Activated naive CD4-positive, alpha-beta T cell treated with anti-CD3 and anti-CD28 coated beads, Interleukin-2, amount 50 U/mL, for 24 hours (primary cell): Measurements from ENCODE around the gene RGR.

Source experiments
- H3K27ac Mint-ChIP-seq: one replicate; pipeline ENCODE4 v1.8.0; 2021; ENCODE audit warnings: mild to moderate bottlenecking, mixed read lengths
- H3K27me3 Mint-ChIP-seq: one replicate; pipeline ENCODE4 v1.8.0; 2021; ENCODE audit warnings: mixed read lengths
- H3K36me3 Mint-ChIP-seq: one replicate; pipeline ENCODE4 v1.8.0; 2021; ENCODE audit warnings: mixed read lengths
- H3K4me1 Mint-ChIP-seq: one replicate; pipeline ENCODE4 v1.8.0; 2021; ENCODE audit warnings: mixed read lengths
- H3K4me3 Mint-ChIP-seq: one replicate; pipeline ENCODE4 v1.8.0; 2021; ENCODE audit warnings: mild to moderate bottlenecking, mixed read lengths
- H3K9me3 Mint-ChIP-seq: one replicate; pipeline ENCODE4 v1.8.0; 2021; ENCODE audit warnings: mixed read lengths

RGR gene

GRCh38 chr10:84236807-84237198 lies 8.1 kb upstream of the RGR start:
- no peak overlapping the region for H3K4me3 Mint-ChIP-seq
- no peaks in the 10 kb centered on the region for H3K4me1 Mint-ChIP-seq
- H3K27me3 Mint-ChIP-seq: peaks cover 5% of the 10 kb centered on the region
- no peaks in the 10 kb centered on the region for H3K9me3 Mint-ChIP-seq
- no peaks in the 10 kb centered on the region for H3K36me3 Mint-ChIP-seq
- H3K27ac Mint-ChIP-seq: no peak overlapping the region

- H3K4me1 Mint-ChIP-seq: no peaks in the 10 kb centered on the region
- no peaks in the 10 kb centered on the region for H3K9me3 Mint-ChIP-seq
- peaks cover 5% of the 10 kb centered on the region for H3K27me3 Mint-ChIP-seq
- no peaks in the 10 kb centered on the region for H3K36me3 Mint-ChIP-seq
- no peak overlapping the region for H3K27ac Mint-ChIP-seq
- H3K4me3 Mint-ChIP-seq: no peak overlapping the region
Measured at GRCh38 chr10:84237199-84238051, 7.4 kb upstream of the RGR start.

GRCh38 chr10:84238909-84239308 lies 5.9 kb upstream of the RGR start:
- no peak overlapping the region for H3K27ac Mint-ChIP-seq
- H3K4me3 Mint-ChIP-seq: no peak overlapping the region
- no peaks in the 10 kb centered on the region for H3K4me1 Mint-ChIP-seq
- H3K27me3 Mint-ChIP-seq: peaks cover 5% of the 10 kb centered on the region
- no peaks in the 10 kb centered on the region for H3K9me3 Mint-ChIP-seq
- H3K36me3 Mint-ChIP-seq: no peaks in the 10 kb centered on the region

GRCh38 chr10:84241185-84241790 lies 3.6 kb upstream of the RGR start, which contains the start of gene LRIT1:
LRIT1 (minus strand) TSS chr10:84241546; CDS start chr10:84241439, 107 bp downstream.
- no peaks in the 10 kb centered on the region for H3K36me3 Mint-ChIP-seq
- H3K4me1 Mint-ChIP-seq: no peaks in the 10 kb centered on the region
- H3K27ac Mint-ChIP-seq: no peak within 1 kb of the TSS
- H3K9me3 Mint-ChIP-seq: no peaks in the 10 kb centered on the region
- peaks cover 5% of the 10 kb centered on the region for H3K27me3 Mint-ChIP-seq
- H3K4me3 Mint-ChIP-seq: no peak within 1 kb of the TSS

- Mint-ChIP-seq H3K27me3 (no peaks in the 10 kb centered on the region), H3K36me3 (no peaks in the 10 kb centered on the region), H3K27ac (no peak overlapping the region), H3K9me3 (no peaks in the 10 kb centered on the region), H3K4me3 (no peak overlapping the region), H3K4me1 (no peaks in the 10 kb centered on the region)
Measured at GRCh38 chr10:84243759-84244158, 1.1 kb upstream of the RGR start.

- H3K36me3 Mint-ChIP-seq: no peaks in the 10 kb centered on the region
- H3K27me3 Mint-ChIP-seq: peaks cover 1% of the 10 kb centered on the region
- H3K27ac Mint-ChIP-seq: no peak overlapping the region
- H3K9me3 Mint-ChIP-seq: no peaks in the 10 kb centered on the region
- H3K4me1 Mint-ChIP-seq: no peaks in the 10 kb centered on the region
- no peak overlapping the region for H3K4me3 Mint-ChIP-seq
Measured at GRCh38 chr10:84247496-84247895, 2.6 kb downstream of the RGR start.

GRCh38 chr10:84248794-84249193 lies 3.9 kb downstream of the RGR start:
- no peaks in the 10 kb centered on the region for H3K9me3 Mint-ChIP-seq
- H3K27ac Mint-ChIP-seq: no peak overlapping the region
- H3K4me3 Mint-ChIP-seq: no peak overlapping the region
- H3K36me3 Mint-ChIP-seq: no peaks in the 10 kb centered on the region
- H3K4me1 Mint-ChIP-seq: no peaks in the 10 kb centered on the region
- H3K27me3 Mint-ChIP-seq: peaks cover 1% of the 10 kb centered on the region

GRCh38 chr10:84254552-84255478 lies 10.0 kb downstream of the RGR start:
- peaks cover 13% of the 10 kb centered on the region for H3K27me3 Mint-ChIP-seq
- H3K27ac Mint-ChIP-seq: no peak overlapping the region
- H3K36me3 Mint-ChIP-seq: no peaks in the 10 kb centered on the region
- no peak overlapping the region for H3K4me3 Mint-ChIP-seq
- H3K4me1 Mint-ChIP-seq: no peaks in the 10 kb centered on the region
- H3K9me3 Mint-ChIP-seq: no peaks in the 10 kb centered on the region

- no peak overlapping the region for H3K27ac Mint-ChIP-seq
- H3K36me3 Mint-ChIP-seq: no peaks in the 10 kb centered on the region
- peaks cover 12% of the 10 kb centered on the region for H3K27me3 Mint-ChIP-seq
- no peak overlapping the region for H3K4me3 Mint-ChIP-seq
- no peaks in the 10 kb centered on the region for H3K4me1 Mint-ChIP-seq
- H3K9me3 Mint-ChIP-seq: no peaks in the 10 kb centered on the region
Measured at GRCh38 chr10:84256510-84257342, 11.9 kb downstream of the RGR start.

GRCh38 chr10:84257343-84258020 lies 12.6 kb downstream of the RGR start:
- Mint-ChIP-seq H3K36me3 (no peaks in the 10 kb centered on the region), H3K27ac (no peak overlapping the region), H3K4me1 (no peaks in the 10 kb centered on the region), H3K4me3 (no peak overlapping the region), H3K27me3 (peaks cover 12% of the 10 kb centered on the region), H3K9me3 (no peaks in the 10 kb centered on the region)

- Mint-ChIP-seq H3K27me3 (peaks cover 15% of the 10 kb centered on the region), H3K36me3 (no peaks in the 10 kb centered on the region), H3K4me3 (no peak overlapping the region), H3K9me3 (no peaks in the 10 kb centered on the region), H3K27ac (no peak overlapping the region), H3K4me1 (no peaks in the 10 kb centered on the region)
Measured at GRCh38 chr10:84258034-84258695, 13.3 kb downstream of the RGR start.

- H3K27me3 Mint-ChIP-seq: peaks cover 17% of the 10 kb centered on the region
- H3K36me3 Mint-ChIP-seq: no peaks in the 10 kb centered on the region
- H3K27ac Mint-ChIP-seq: no peak overlapping the region
- no peaks in the 10 kb centered on the region for H3K9me3 Mint-ChIP-seq
- no peak overlapping the region for H3K4me3 Mint-ChIP-seq
- peaks cover 4% of the 10 kb centered on the region for H3K4me1 Mint-ChIP-seq
Measured at GRCh38 chr10:84261236-84261915, 16.5 kb downstream of the RGR start.

GRCh38 chr10:84262190-84262956 lies 17.5 kb downstream of the RGR start:
- H3K27ac Mint-ChIP-seq: no peak overlapping the region
- H3K36me3 Mint-ChIP-seq: no peaks in the 10 kb centered on the region
- peaks cover 6% of the 10 kb centered on the region for H3K4me1 Mint-ChIP-seq
- no peaks in the 10 kb centered on the region for H3K9me3 Mint-ChIP-seq
- peaks cover 12% of the 10 kb centered on the region for H3K27me3 Mint-ChIP-seq
- H3K4me3 Mint-ChIP-seq: no peak overlapping the region
